Adipose tissue (tissue), 3 donors: ENCODE results near the gene TPTE2. TPM values are rescaled to one million over a fixed set of nuclear protein-coding genes. Genes with fewer than 3 reads are reported as not detected.
"Not testable (repeated sequence)": the region's sequence is repeated elsewhere in the genome, so short reads cannot be mapped to it uniquely, and the experiment has no call there.

Experiments used
- H3K27ac ChIP-seq: one replicate; pipeline ENCODE4 v1.5.1; 2013; ENCODE audit warnings: low read depth, low read length
- WGBS, 3 donors: extraction: QIAGEN DNeasy Blood & Tissue Kit; methylation state at CpG; one replicate each; pipeline ENCODE4 v1.1.7; 2013; 5-methylcytosine and 5-hydroxymethylcytosine counted together
- polyA plus RNA-seq, 3 donors: library from polyadenylated mRNA; stranded (reverse); fragments of 200-250 nt; gene quantifications; one replicate each; pipeline ENCODE4 v1.2.3, GENCODE V29; 2013
- donor health status: healthy with polysubstance abuse.
- donor health status: Bipolar disorder and iron deficiency.
- donor health status: healthy.

The TPTE2 gene
- not detected for polyA plus RNA-seq

- not testable (repeated sequence) for H3K27ac ChIP-seq
- WGBS, 3 donors = 88 to 94% (median 90%) methylated on average over 28 to 32 of the region's 32 CpGs
Observed at GRCh38 chr13:19561127-19561582, at the start of gene TPTE2. TSS of gene TPTE2 (minus strand) at chr13:19561532. CDS start at chr13:19503234, 58,298 bp downstream.

GRCh38 chr13:19607523-19608078 is 46.3 kb upstream of the TPTE2 start:
- no peak overlapping the region for H3K27ac ChIP-seq
- WGBS, 3 donors = 92 to 95% (median 94%) methylated on average over 10 of the region's 10 CpGs

- no peak overlapping the region for H3K27ac ChIP-seq
- WGBS, 3 donors = 93 to 100% (median 100%) methylated on average over 2 of the region's 2 CpGs
Observed at GRCh38 chr13:19606737-19607136, 45.4 kb upstream of the TPTE2 start.

GRCh38 chr13:19606152-19606551 is 44.8 kb upstream of the TPTE2 start:
- H3K27ac ChIP-seq = no peak overlapping the region

GRCh38 chr13:19605161-19605955 is 44.0 kb upstream of the TPTE2 start:
- WGBS, 3 donors = 92 to 96% (median 94%) methylated on average over 7 of the region's 7 CpGs
- no peak overlapping the region for H3K27ac ChIP-seq

- no peak overlapping the region for H3K27ac ChIP-seq
- WGBS, 3 donors = 77 to 82% (median 80%) methylated on average over 6 of the region's 6 CpGs
Observed at GRCh38 chr13:19604306-19604705, 43.0 kb upstream of the TPTE2 start.

- H3K27ac ChIP-seq = no peak overlapping the region
- 1 to 3% (median 1%) methylated on average over 92 to 108 of the region's 108 CpGs for WGBS, 3 donors
Observed at GRCh38 chr13:19601749-19602725, 40.7 kb upstream of the TPTE2 start.

GRCh38 chr13:19597523-19597922 is 36.2 kb upstream of the TPTE2 start:
- no peak overlapping the region for H3K27ac ChIP-seq
- 76 to 81% (median 79%) methylated on average over 5 of the region's 5 CpGs for WGBS, 3 donors

- no peak overlapping the region for H3K27ac ChIP-seq
- 74 to 91% (median 84%) methylated on average over 6 of the region's 6 CpGs for WGBS, 3 donors
Observed at GRCh38 chr13:19596960-19597361, 35.6 kb upstream of the TPTE2 start.

GRCh38 chr13:19596086-19596485 is 34.8 kb upstream of the TPTE2 start:
- no peak overlapping the region for H3K27ac ChIP-seq
- 89 to 94% (median 91%) methylated on average over 3 of the region's 3 CpGs for WGBS, 3 donors

GRCh38 chr13:19592657-19593180 is 31.4 kb upstream of the TPTE2 start:
- H3K27ac ChIP-seq = no peak overlapping the region
- 83 to 97% (median 91%) methylated on average over 1 of the region's 1 CpG for WGBS, 3 donors

- 77 to 84% (median 77%) methylated on average over 7 of the region's 7 CpGs for WGBS, 3 donors
- no peak overlapping the region for H3K27ac ChIP-seq
Observed at GRCh38 chr13:19591864-19592263, 30.5 kb upstream of the TPTE2 start.

GRCh38 chr13:19590423-19590822 is 29.1 kb upstream of the TPTE2 start:
- 75 to 83% (median 80%) methylated on average over 5 of the region's 5 CpGs for WGBS, 3 donors

GRCh38 chr13:19589312-19589711 is 28.0 kb upstream of the TPTE2 start:
- 61 to 66% (median 62%) methylated on average over 2 of the region's 2 CpGs for WGBS, 3 donors
- no peak overlapping the region for H3K27ac ChIP-seq

More at GRCh38 chr13:19590423-19590822, 29.1 kb upstream of the TPTE2 start:
- H3K27ac ChIP-seq = no peak overlapping the region

- H3K27ac ChIP-seq = no peak overlapping the region
- WGBS, 3 donors = 53 to 72% (median 65%) methylated on average over 9 of the region's 9 CpGs
Observed at GRCh38 chr13:19587635-19588300, 26.4 kb upstream of the TPTE2 start.

GRCh38 chr13:19586904-19587634 is 25.7 kb upstream of the TPTE2 start:
- H3K27ac ChIP-seq = no peak overlapping the region
- 27 to 31% (median 29%) methylated on average over 17 of the region's 17 CpGs for WGBS, 3 donors

- no peak overlapping the region for H3K27ac ChIP-seq
Observed at GRCh38 chr13:19581675-19582074, 20.3 kb upstream of the TPTE2 start.

GRCh38 chr13:19575230-19575629 is 13.9 kb upstream of the TPTE2 start:
- H3K27ac ChIP-seq = no peak overlapping the region
- WGBS, 3 donors = 42 to 60% (median 59%) methylated on average over 2 of the region's 2 CpGs
